ENCODE results near the gene CNP. TPM values are rescaled to one million over a fixed set of nuclear protein-coding genes. Genes with fewer than 3 reads are reported as not detected.

The CNP gene
- total RNA-seq, 1 donor from 2014 or later: 31.4 TPM

DNA sequence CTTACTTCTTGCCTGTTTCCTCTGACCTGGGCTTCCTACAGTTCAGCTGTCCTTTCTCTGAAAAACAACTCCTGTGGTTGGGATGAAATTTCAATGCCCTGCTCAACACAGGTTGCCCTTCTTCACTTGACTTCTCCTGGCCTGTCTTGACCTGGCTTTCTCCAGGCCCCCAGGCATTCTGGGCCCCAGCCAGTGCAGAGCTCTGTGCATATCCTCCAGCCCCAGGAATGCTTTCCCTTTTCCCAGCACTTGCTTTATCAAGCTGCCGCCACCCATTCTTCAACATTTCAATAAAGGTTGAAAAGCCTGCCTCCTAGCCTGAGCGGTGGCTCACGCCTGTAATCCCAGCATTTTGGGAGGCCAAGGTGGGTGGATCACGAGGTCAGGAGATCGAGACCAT lies 25.4 kb upstream of the CNP start:
- DNase-seq (ENCODE audit: low spot score) (no peak), ATAC-seq (no peak)

DNA sequence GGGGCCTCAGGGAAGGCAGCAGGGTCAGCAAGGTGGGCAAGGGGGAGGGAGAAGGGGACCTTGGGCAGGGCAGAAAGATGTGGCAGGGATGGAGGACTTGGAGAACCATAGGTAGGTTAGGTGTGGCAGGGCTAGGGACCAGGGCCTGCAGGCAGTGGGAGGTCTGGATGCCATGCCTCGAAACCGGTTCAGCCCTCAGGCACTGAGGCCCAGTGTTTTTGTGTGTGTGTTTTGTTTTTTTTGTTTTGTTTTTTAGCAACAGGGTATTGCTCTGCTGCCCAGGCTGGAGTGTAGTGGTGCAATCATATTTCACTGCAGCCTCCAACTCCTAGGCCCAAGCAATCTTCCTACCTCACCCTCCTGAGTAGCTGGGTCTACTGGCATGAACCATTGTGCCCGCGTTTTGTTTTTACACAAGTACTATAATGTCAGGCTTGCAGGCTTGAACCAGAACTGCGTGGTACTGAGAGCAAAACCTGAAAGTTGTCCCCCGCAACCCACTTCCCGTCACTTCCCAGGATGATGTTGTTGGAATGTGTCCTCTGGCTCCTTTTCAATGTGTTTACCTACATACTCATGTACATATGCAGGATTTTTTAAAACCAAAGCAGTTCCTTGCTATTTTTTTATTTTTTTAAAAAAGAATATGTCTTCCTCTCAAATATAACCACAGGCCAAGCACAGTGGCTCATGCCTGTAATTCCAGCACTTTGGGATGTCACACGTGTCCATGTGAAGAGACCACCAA lies 23.8 kb upstream of the CNP start:
- ATAC-seq: no peak
- DNase-seq (ENCODE audit: low spot score): no peak

DNA sequence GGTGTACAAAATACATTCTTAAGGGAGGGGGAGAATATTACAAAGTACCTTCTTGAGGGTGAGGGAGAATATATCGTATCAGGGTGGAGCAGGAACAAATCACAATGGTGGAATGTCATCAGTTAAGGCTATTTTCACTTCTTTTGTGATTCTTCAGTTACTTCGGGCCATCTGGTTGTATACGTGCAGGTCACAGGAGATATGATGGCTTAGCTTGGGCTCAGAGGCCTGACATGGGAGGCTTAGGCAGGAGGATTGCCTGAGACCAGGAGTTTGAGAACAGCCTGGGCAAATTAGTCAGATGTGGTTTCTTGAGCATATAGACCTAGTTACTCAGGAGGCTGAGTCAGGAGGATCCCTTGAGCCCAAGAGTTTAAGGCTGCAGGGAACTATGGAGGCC lies 23.1 kb upstream of the CNP start:
- no peak for DNase-seq (ENCODE audit: low spot score)
- no peak for ATAC-seq

DNA sequence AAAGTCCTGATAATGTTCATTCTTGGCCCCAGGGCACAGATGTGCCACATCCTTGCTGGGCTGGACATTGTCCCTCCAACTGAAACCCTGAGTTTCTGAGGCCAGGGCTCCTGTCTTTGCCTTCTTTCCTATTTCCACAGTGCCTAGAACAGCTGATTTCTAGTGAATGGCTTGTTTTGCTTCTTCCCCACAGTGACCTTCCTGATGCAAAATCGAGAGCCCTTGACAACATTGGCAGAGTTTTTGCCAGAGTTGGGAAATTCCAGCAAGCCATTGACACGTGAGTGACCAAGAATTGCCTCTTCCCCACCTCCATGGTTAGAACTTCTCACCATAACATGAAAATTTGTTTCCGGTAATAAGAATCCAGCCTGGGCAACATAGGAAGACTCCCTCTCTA lies 21.7 kb upstream of the CNP start:
- peak; percentile 42 for ATAC-seq
- DNase-seq (ENCODE audit: low spot score): no peak

DNA sequence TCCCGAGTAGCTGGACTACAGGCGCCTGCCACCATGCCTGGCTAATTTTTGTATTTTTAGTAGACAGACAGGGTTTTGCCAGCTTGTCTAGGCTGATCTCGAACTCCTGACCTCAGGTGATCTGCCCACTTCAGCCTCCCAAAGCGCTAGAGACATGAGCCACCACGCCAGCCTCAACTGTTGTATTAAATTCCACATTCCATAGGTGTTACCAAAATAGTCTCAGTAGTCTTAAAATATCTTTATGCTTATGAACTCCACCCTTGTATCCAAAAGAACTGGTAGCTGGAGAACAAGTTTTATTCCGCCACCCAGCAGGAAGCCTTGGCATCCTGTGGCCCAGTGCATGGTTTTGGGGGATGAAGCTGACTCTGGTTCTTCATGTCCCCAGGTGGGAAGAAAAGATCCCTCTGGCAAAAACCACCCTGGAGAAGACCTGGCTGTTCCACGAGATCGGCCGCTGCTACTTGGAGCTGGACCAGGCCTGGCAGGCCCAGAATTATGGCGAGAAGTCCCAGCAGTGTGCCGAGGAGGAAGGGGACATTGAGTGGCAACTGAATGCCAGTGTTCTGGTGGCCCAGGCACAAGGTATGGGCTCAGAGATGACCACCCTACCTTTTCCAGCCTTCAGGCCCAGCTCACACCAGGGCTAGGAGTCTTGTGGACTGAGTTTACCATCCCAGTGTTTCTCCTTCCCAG lies 17.7 kb upstream of the CNP start:
- DNase-seq (ENCODE audit: low spot score): no peak
- no peak for ATAC-seq

DNA sequence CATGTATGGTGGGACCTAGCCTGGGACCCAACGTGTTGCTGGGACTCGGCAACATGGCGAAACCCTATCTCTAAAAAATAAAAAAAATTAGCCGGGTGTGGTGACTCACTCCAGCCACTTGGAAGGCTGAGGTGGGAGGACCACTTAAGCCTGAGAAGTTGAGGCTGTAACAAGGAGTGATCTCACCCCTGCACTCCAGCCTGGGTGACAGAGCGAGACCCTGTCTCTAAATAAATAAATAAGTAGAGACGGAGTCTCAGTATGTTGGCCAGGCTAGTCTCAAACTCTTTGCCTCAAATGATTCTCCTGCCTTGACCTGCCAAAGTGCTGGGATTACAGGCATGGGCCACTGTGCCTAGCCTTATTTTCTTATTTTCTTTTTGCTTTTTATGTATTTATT lies 10.1 kb upstream of the CNP start:
- DNase-seq (ENCODE audit: low spot score): no peak

DNA sequence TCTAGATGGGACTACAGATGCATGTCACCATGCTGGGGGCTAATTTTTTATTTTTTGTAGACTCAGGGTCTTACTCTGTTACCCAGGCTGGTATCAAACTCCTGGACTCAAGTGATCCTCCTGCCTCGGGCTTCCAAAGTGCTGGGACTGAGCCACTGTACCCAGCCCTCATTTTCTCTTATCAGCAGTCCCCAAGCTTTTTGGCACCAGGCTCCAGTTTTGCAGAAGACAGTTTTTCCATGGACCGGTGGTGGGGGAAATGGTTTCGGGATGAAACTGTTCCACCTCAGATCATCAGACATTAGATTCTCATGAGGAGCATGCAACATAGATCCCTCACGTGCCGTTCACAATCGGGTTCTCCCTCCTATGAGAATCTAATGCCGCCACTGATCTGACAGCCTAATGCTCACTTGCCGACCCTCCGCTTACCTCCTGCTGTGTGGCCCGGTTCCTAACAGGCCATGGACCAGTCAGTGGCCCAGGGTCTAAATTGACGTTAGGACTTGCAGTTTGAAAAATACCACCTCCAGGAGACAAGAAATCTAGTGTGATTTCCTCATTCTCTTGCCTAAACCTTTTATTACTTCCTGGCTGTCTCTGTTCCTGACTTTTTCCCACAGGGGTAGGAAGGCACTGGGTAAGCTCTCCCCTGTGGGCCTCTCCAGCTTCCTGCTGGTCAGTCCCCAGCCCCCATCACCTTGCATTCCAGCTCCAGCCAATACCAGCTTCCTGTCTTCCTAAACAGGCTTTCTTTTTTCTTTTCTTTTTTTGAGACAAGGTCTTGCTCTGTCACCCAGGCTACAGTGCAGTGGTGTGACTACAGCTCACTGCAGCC lies 9.3 kb upstream of the CNP start:
- ATAC-seq: no peak
- no peak for DNase-seq (ENCODE audit: low spot score)

More for the DNA sequence above, 10.1 kb upstream of the CNP start:
- no peak for ATAC-seq

DNA sequence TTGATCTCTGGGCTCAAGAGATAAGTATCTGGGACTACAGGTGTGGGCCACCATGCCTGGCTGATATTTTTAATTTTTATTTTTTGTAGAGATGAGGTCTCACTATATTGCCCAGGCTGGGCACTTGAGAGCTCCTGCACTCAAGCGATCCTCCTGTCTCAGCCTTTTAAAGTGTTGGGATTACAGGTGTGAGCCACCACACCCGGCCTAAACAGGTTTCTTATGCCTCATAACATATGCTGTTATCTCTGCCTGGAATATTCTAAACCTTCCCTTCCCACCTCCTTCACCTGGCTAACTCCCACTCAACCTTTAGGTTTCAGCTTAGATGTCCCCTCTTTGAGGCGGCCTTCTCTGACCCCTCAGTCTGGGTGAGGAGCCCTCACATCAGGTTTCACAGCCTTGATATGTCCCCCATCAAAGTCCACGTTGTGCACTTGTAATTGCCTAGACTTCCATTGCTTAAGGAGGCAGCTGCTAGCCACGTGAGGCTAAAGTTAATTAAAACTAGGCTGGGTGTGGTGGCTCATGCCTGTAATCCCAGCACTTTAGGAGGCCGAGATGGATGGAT lies 8.6 kb upstream of the CNP start:
- ATAC-seq: no peak
- no peak for DNase-seq (ENCODE audit: low spot score)

DNA sequence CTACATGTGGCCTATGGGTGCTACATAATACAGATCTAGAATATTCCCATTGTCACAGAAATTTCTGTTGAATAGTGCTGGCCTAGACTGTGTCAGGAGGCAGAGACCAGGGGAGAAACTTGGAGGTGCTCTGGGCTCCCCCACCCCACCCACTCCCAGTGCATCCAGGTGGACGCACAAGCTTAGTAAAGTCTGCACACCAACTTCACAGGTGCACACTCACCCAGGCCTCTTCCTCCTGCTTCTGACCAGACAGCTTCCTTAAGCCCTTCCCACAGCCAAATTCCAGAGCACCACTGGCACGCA lies 7.6 kb upstream of the CNP start:
- ATAC-seq (no peak), DNase-seq (ENCODE audit: low spot score) (no peak)

DNA sequence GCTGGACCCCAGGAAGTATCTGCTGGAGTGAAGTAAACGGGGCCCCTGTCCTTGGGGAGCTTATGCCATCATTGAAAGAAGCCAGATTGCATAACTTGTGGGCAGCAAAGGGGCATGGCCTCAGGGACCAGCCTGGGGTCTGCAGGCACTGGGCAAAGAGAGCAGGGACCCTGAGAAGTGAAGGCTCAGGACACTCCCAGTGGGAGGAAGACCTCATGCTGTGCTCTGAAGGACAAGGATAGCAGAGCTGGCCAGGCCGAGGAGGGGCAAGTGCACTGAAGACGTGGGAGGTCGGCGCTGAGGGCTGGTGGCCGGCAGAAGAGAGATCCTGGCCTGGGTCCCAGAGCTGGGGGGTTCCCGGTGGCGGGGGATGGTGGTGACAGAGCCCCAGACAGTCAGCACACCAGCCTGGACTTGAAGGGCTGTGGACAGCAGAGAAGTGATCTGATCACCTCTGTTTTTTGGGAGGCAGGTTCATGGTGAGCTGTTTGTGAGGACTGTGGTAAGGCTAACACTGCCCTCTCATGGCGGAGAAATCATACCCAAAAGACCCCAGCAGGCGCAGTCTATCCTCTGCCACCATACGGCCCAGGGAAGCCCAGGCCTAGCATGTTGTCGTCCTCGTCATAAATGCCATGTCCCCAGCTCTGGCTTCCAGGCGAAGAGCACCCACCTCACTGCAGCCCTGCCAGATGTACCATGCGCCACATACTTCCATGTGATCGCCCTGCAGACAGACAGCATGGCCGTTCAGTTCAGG lies 7.1 kb upstream of the CNP start:
- ATAC-seq (peak; percentile 87), DNase-seq (ENCODE audit: low spot score) (peak; percentile 62)

DNA sequence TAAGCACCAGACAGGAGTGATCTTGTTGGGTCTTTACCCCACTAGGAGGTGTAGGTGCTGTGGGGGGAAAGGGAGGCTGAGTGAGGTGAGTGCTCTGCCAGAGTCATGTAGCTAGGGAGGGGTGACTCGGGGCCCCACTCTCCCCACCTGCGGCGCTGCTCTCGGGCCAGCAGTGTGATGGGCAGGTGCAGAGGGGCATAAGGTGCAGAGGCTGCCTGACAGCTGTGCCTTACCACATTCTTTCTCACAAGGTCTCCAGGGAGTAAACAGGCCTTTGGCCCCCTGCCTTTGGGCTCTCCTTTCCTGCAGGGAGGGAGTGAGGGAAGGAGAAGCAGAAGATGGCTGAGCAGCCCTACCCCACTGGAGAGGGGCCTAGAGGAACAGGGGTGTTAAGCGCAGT lies 4.5 kb upstream of the CNP start:
- ATAC-seq (no peak), DNase-seq (ENCODE audit: low spot score) (no peak)

DNA sequence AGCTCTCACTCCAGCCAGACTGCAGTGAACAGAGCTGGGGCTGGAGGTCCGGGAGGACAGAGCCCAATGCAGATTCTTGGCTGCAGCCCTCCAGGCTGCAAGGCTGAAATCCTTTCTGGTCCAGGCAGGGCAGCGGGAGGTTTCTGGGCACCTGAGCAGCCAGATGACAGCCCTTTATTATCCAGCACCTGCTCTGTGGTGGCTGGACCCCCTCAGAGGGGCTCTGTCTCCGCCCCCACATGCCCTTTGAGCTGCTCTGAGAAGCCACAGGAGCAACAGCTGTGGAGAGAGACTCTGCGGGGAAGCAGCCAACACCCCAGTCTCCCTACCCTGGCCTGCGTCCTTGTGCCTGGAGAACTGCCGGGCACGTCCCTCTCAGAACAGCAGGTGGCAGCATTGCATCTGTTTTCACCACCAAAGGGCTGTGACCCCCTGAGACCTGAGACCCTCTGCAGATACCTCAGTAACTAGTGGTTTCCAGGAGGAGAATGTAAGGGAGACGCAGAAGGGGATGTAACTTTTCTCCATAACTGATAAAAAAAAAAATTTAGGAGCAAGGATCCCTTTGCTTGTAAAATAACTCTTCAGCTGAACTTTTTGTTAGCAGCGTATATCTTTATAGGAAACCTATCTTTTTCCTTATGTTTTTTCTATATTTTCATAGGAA lies 3.7 kb upstream of the CNP start:
- ATAC-seq: peak; percentile 34
- DNase-seq (ENCODE audit: low spot score): peak; percentile 75

DNA sequence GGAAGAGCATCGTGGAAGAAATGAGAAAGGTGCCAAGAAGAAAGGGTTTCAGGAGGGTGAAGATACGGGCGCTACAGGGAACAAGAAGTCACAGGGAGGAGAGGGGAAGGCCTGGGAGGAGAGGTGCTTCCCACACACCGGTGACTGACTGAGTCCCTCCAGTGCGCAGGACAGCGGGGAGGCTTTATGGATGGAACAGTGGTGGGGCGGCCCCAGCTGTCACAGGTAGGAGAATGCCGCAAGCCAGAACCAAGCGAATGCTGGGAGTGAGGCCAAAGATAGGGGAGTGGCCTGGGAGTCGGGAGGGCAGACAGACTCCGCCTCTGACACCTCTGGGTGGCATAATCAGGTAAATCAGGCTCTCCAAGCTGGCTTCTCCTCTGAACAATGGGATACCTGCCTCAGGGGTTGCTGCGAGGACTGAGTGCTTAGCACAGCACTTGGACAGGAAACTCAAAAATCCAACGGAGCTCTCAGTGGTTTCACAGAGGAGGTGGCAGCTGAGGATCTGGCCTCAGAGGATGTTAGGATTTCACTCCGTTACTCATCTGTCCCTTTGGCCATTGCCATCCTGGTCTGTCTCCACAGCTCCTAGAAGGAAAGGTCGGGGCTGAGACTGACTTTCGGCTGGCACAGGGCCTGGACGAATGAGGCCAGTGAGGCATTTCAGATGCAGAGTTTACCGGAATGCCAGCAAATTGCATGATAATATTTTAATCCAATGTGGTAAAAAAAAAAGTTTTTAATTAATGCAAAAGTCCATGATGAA lies 717 bp upstream of the CNP start:
- peak; percentile 90 for DNase-seq (ENCODE audit: low spot score)
- peak; percentile 77 for ATAC-seq

DNA sequence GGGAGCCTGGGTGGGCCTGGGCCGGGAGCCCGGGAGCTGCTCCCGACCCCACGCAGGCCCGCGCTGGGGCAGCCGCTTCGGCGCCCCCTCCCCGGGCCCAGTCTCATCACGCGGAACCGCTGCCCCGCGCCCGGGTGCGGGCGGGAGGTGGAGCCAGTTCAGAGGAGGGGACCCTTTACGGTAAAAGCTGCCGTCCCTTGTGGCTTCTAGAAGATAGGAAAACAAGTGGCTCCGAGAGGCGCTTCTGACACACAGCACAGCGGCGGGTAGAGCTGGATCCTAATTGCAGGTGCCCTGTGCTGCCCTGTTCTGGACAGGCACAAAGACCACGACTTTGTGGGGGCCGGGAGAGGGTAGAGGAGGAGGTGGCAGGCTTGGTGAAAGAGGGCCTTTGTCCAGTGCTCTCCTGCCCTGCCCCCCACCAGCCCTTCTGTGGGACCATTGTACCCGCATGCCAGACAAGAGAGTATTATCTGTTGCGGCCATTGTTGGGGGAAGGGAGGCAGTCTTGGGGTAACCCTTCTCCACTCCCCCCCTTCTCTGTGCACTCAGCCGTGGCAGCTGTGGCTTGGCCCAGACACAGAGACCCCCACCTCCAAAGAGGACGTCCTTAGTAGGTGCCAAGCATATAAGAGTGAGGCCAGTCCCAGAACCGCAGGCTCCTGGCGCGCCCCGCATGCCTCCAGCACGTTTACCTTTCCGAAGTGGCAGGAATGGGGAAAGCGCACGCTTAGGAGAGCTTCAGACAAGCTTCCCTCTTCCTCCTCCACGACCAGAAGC lies 736 bp downstream of the CNP start:
- peak; percentile 53 for DNase-seq (ENCODE audit: low spot score)

DNA sequence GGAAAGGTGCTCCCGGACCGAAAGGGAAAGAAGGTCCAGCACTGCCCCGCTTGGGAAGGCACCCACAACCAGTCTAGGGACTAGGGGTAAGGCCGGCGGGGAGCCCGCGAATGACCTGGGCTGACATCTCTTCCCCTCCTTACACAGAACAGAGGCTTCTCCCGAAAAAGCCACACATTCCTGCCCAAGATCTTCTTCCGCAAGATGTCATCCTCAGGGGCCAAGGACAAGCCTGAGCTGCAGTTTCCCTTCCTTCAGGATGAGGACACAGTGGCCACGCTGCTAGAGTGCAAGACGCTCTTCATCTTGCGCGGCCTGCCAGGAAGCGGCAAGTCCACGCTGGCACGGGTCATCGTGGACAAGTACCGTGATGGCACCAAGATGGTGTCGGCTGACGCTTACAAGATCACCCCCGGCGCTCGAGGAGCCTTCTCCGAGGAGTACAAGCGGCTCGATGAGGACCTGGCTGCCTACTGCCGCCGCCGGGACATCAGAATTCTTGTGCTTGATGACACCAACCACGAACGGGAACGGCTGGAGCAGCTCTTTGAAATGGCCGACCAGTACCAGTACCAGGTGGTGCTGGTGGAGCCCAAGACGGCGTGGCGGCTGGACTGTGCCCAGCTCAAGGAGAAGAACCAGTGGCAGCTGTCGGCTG lies 1.5 kb downstream of the CNP start:
- no peak for ATAC-seq

More for the DNA sequence above, 736 bp downstream of the CNP start:
- peak; percentile 6 for ATAC-seq

DNA sequence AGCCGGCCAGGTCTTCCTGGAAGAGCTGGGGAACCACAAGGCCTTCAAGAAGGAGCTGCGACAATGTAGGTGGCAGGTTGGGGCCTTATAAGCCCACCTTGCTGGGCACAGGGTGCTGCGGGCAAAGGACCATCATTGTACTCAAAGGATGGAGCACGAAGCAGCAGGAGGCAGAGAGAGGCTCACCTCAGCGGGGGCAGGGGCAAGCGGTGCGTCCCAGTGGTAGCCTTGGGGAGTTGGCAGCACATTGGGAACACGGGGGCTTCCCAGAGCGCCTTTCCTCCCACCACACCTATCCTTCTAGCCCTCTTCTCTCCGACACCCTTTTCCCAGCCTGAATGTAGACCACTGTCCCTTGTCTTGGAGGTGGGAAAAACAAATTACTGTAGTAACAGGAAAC lies 2.1 kb downstream of the CNP start:
- DNase-seq (ENCODE audit: low spot score) (no peak), ATAC-seq (no peak)

More for the DNA sequence above, 1.5 kb downstream of the CNP start:
- no peak for DNase-seq (ENCODE audit: low spot score)

DNA sequence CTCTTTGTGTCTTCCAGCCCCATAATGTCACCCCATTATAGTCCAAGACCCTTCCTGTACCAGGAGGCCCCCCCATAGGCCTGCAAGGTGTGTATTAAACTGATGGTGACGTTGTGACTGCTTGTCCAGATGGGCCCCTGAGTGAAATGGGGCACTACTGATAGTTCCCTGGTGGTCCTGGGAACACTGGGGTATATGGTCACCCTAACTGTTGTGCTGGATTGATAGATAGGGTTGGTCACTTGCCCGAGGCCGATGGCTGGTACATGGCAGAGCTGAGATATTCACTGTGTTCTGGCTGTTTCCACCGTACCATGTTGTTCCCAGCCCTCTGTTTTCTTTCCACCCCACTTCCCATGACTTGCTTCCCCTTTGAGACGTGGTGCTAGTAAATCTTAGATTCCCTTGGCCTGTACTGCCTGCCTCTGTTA lies 4.3 kb downstream of the CNP start:
- DNase-seq (ENCODE audit: low spot score) (no peak), ATAC-seq (no peak)

All from left lobe of liver (tissue), 2 donors.